ENCODE measurements around the gene TMEM196.

Gene TMEM196

DNA sequence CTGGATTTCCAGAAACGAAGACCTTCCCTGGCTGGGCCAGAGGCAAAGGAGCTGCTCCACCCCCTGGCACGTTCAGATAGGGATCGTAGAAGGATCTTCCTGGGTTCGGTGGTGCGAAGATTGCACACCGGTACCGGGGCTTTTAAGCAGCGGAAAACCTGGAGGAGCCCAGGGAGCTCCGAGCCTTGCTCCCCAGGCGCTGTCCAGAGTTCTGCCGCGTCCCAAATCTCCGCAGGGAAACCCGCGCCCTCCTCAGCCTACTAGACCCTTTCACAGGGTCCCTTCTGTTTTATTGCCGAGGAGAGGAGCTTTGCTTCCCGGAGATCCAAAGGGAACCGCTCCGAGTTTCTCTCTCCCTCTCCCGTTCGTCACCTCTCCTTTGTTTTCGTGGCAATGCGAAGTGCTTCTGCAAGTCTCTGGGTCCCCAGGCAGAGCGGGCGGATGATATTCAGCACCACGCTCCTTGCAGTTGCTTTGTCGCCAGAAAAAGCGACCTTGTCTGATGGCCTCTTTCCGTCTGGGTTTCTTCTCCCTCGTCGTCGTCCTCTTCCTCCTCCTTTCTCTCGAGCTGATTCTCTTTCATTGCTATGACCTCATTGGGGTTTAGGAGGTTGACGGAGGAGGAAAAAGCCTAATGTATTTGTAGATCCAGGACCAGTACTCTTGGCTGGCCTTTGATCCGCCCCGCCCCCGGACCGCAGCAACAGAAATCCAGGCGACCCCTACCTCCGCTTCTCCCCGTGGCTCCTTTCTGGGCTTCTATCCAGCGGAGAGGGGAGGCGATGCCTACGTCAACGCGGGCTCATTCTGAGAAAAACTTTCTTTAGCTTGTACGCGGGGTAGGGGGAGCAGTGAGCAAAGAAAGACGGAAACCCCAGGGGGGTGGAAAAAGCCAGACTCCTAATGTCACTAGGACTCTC is at the start of gene TMEM196:
TMEM196 (minus strand) TSS at position 777 of the 920 bp plus-strand sequence. CDS start 921 bp downstream, outside the sequence.
- no peaks in the 10 kb centered on the region for H3K27me3 ChIP-seq (ENCODE audit: low read depth, low read length)
- no peak within 1 kb of the TSS for H3K4me2 ChIP-seq (ENCODE audit: low read length)
- H2AFZ ChIP-seq (ENCODE audit: low read depth, low read length), result no peak within 1 kb of the TSS

DNA sequence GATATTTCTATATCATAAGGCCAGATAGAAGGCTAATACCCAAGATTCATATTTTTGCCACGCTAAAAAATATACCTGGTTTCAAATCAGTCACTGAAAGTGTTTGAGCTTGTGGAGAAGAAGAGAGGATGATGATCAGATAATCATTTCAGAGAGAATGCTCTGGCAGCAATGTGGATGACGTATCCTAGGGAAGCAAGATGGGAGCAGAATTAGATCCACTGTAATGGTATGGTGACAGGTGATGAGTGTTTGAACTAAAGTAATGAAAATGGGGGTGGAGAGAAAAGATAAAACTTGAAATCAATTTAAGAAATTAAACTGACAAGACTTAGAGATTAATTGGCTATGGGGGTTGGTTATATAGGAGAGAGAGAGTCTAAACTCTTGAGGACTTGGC is 42.7 kb upstream of the TMEM196 start:
- Histone ChIP-seq H3K9me3 (ENCODE audit: insufficient read depth, low read length) (no peaks in the 10 kb centered on the region), H4K20me1 (ENCODE audit: insufficient read depth, low read length) (no peaks in the 10 kb centered on the region), H2AFZ (ENCODE audit: low read depth, low read length) (no peak overlapping the region), H3K9ac (ENCODE audit: low read length) (no peak overlapping the region), H3K4me1 (ENCODE audit: low read length) (no peaks in the 10 kb centered on the region), H3K27ac (ENCODE audit: low read length) (no peak overlapping the region), H3K4me3 (ENCODE audit: low read length) (no peak overlapping the region), H3K4me2 (ENCODE audit: low read length) (no peak overlapping the region), H3K27me3 (ENCODE audit: low read depth, low read length) (no peaks in the 10 kb centered on the region), H3K79me2 (ENCODE audit: low read length) (no peaks in the 10 kb centered on the region), H3K36me3 (replicated peaks; ENCODE audit: low read depth, low read length) (no peaks in the 10 kb centered on the region)
- TF ChIP-seq CTCF (IDR thresholded peaks at IDR 0.05; ENCODE audit: low read depth, low read length), result no peak

More for the DNA sequence above, at the start of gene TMEM196:
- Histone ChIP-seq H3K9ac (ENCODE audit: low read length) (no peak within 1 kb of the TSS), H3K27ac (ENCODE audit: low read length) (no peak within 1 kb of the TSS), H3K9me3 (ENCODE audit: insufficient read depth, low read length) (no peaks in the 10 kb centered on the region), H4K20me1 (ENCODE audit: insufficient read depth, low read length) (no peaks in the 10 kb centered on the region), H3K36me3 (replicated peaks; ENCODE audit: low read depth, low read length) (no peaks in the 10 kb centered on the region), H3K79me2 (ENCODE audit: low read length) (no peaks in the 10 kb centered on the region), H3K4me3 (ENCODE audit: low read length) (no peak within 1 kb of the TSS), H3K4me1 (ENCODE audit: low read length) (no peaks in the 10 kb centered on the region)
- TF ChIP-seq EZH2phosphoT487 (IDR thresholded peaks at IDR 0.05; ENCODE audit: low read depth) (no peak), CTCF (IDR thresholded peaks at IDR 0.05; ENCODE audit: low read depth, low read length) (no peak)

GRCh38 chr7:19815546-19815945 is 42.1 kb upstream of the TMEM196 start:
- Histone ChIP-seq H3K79me2 (ENCODE audit: low read length) (no peaks in the 10 kb centered on the region), H3K9me3 (ENCODE audit: insufficient read depth, low read length) (no peaks in the 10 kb centered on the region), H3K4me3 (ENCODE audit: low read length) (no peak overlapping the region), H3K4me1 (ENCODE audit: low read length) (no peaks in the 10 kb centered on the region), H3K4me2 (ENCODE audit: low read length) (no peak overlapping the region), H4K20me1 (ENCODE audit: insufficient read depth, low read length) (no peaks in the 10 kb centered on the region), H3K36me3 (replicated peaks; ENCODE audit: low read depth, low read length) (no peaks in the 10 kb centered on the region), H3K9ac (ENCODE audit: low read length) (no peak overlapping the region), H3K27me3 (ENCODE audit: low read depth, low read length) (no peaks in the 10 kb centered on the region), H3K27ac (ENCODE audit: low read length) (no peak overlapping the region), H2AFZ (ENCODE audit: low read depth, low read length) (no peak overlapping the region)
- TF ChIP-seq CTCF (IDR thresholded peaks at IDR 0.05; ENCODE audit: low read depth, low read length) (no peak), EZH2phosphoT487 (IDR thresholded peaks at IDR 0.05; ENCODE audit: low read depth) (no peak)

- Histone ChIP-seq H3K9ac (ENCODE audit: low read length) (no peak overlapping the region), H3K4me3 (ENCODE audit: low read length) (no peak overlapping the region), H2AFZ (ENCODE audit: low read depth, low read length) (no peak overlapping the region), H3K27me3 (ENCODE audit: low read depth, low read length) (no peaks in the 10 kb centered on the region), H3K4me2 (ENCODE audit: low read length) (no peak overlapping the region), H3K9me3 (ENCODE audit: insufficient read depth, low read length) (no peaks in the 10 kb centered on the region), H4K20me1 (ENCODE audit: insufficient read depth, low read length) (no peaks in the 10 kb centered on the region), H3K36me3 (replicated peaks; ENCODE audit: low read depth, low read length) (no peaks in the 10 kb centered on the region), H3K4me1 (ENCODE audit: low read length) (no peaks in the 10 kb centered on the region), H3K27ac (ENCODE audit: low read length) (no peak overlapping the region), H3K79me2 (ENCODE audit: low read length) (no peaks in the 10 kb centered on the region)
- no peak for TF ChIP-seq CTCF (IDR thresholded peaks at IDR 0.05; ENCODE audit: low read depth, low read length)
- TF ChIP-seq EZH2phosphoT487 (IDR thresholded peaks at IDR 0.05; ENCODE audit: low read depth), result no peak
Measured at GRCh38 chr7:19814776-19815175, 41.4 kb upstream of the TMEM196 start.

All from OCI-LY3 (cell line).